T-helper 22 cell (primary cell): ENCODE results near the gene CEPT1.
A peak's percentile ranks its signal among the peaks of the same experiment; 100 is the strongest.
"Not testable (repeated sequence)": the region's sequence is repeated elsewhere in the genome, so short reads cannot be mapped to it uniquely, and the experiment has no call there.

Experiments
- DNase-seq: peaks from one replicate; pipeline ENCODE4 v3.0.0-alpha.2; 2020; ENCODE audit warnings: low read depth

CEPT1 gene

GRCh38 chr1:111139956-111140679, at the start of gene CEPT1, which contains the start of gene DRAM2:
Gene CEPT1 (plus strand): TSS chr1:111140223. CDS start chr1:111147715, 7,492 bp downstream.
Gene DRAM2 (minus strand): TSS chr1:111140093. CDS start chr1:111131554, 8,539 bp downstream.
- peak; percentile 87 for DNase-seq

GRCh38 chr1:111095421-111095820, 44.6 kb upstream of the CEPT1 start:
- not testable (repeated sequence) for DNase-seq

- DNase-seq = no peak
Observed at GRCh38 chr1:111097356-111098099, 42.5 kb upstream of the CEPT1 start.

- no peak for DNase-seq
Observed at GRCh38 chr1:111099289-111099688, 40.7 kb upstream of the CEPT1 start.

- no peak for DNase-seq
Observed at GRCh38 chr1:111101854-111102642, 38.0 kb upstream of the CEPT1 start.

GRCh38 chr1:111104981-111105380, 35.0 kb upstream of the CEPT1 start:
- DNase-seq = no peak

- no peak for DNase-seq
Observed at GRCh38 chr1:111110197-111110899, 29.7 kb upstream of the CEPT1 start.

- DNase-seq = no peak
Observed at GRCh38 chr1:111116496-111116895, 23.5 kb upstream of the CEPT1 start.

GRCh38 chr1:111126354-111126753, 13.7 kb upstream of the CEPT1 start:
- DNase-seq = no peak

GRCh38 chr1:111127923-111128643, 11.9 kb upstream of the CEPT1 start:
- DNase-seq = no peak

- DNase-seq = no peak
Observed at GRCh38 chr1:111129376-111129775, 10.6 kb upstream of the CEPT1 start.

GRCh38 chr1:111131693-111132092, 8.3 kb upstream of the CEPT1 start:
- DNase-seq = no peak

- DNase-seq = no peak
Observed at GRCh38 chr1:111133866-111134265, 6.2 kb upstream of the CEPT1 start.

GRCh38 chr1:111139324-111139955, 583 bp upstream of the CEPT1 start:
- DNase-seq = peak; percentile 53

- no peak for DNase-seq
Observed at GRCh38 chr1:111140680-111140967, 601 bp downstream of the CEPT1 start.

- no peak for DNase-seq
Observed at GRCh38 chr1:111141245-111142220, 1.5 kb downstream of the CEPT1 start.

- no peak for DNase-seq
Observed at GRCh38 chr1:111142356-111142975, 2.4 kb downstream of the CEPT1 start.

GRCh38 chr1:111145542-111145941, 5.5 kb downstream of the CEPT1 start:
- no peak for DNase-seq
